SK-N-MC (cell line): ENCODE measurements around the gene C3orf22.

Experiments
- EZH2 ChIP-seq: fragments of 200-600 bp; sonication (generic); IDR thresholded peaks from one replicate; pipeline ENCODE4 v1.6.1; 2017; ENCODE audit warnings: antibody characterized with exemption
- POLR2AphosphoS5 ChIP-seq: IDR thresholded peaks from 2 replicates; pipeline ENCODE4 v1.6.1; 2012; ENCODE audit warnings: mild to moderate bottlenecking, low read depth, low read length, borderline replicate concordance

DNA sequence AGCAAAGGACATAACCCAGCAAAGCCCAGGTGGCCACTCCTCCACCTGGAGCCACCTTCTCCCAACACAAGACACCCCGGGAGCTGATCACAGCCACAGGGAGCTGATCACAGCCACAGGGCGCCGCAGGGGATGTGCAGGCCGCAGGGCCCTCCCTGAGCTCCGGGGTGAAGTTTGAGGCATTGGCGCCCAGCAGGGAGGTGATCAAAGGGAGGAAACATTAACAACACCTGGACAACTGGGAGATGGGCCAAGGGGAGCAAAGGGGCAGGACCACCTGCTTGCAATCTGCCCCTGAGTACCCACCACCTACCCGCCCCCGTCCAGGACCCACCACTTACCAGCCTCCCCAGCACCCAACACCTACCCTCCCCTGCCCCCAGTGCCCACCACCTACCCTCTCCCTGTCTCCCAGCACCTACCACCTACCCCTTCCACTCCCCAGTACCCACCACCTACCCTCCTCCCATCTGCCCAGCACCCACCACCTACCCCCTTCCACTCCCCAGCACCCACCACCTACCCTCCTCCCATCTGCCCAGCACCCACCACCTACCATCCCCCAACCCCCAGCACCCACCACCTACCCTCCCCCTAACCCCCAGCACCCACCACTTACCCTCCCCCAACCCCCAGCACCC, 43.5 kb downstream of the C3orf22 start:
- TF ChIP-seq POLR2AphosphoS5 (no peak), EZH2 (no peak)
